Neural cell (in vitro differentiated cells): ENCODE data around the gene MYLK.

Experiments used
- EP300 ChIP-seq: fragments of 450-650 bp; conservative IDR thresholded peaks from 2 replicates; pipeline ENCODE4 v1.6.1; 2014; ENCODE audit warnings: antibody characterized with exemption, mild to moderate bottlenecking, moderate library complexity; ENCODE audit not compliant: poor library complexity, severe bottlenecking
- POLR2AphosphoS5 ChIP-seq: IDR thresholded peaks from 2 replicates; pipeline ENCODE4 v1.6.1; 2012
- RAD21 ChIP-seq: fragments of 450-650 bp; conservative IDR thresholded peaks from 2 replicates; pipeline ENCODE4 v1.6.1; 2014; ENCODE audit warnings: antibody characterized with exemption, mild to moderate bottlenecking, moderate library complexity
- TF ChIP-seq, protein P1 (sequence below): fragments of 450-650 bp; IDR thresholded peaks from 2 replicates; pipeline ENCODE4 v1.5.1; 2014; ENCODE audit warnings: antibody characterized with exemption, mild to moderate bottlenecking, moderate library complexity; ENCODE audit not compliant: poor library complexity, severe bottlenecking
- TF ChIP-seq, protein P2 (sequence below): IDR thresholded peaks from 2 replicates; pipeline ENCODE4 v1.6.1; 2012; ENCODE audit warnings: borderline replicate concordance

DNA sequence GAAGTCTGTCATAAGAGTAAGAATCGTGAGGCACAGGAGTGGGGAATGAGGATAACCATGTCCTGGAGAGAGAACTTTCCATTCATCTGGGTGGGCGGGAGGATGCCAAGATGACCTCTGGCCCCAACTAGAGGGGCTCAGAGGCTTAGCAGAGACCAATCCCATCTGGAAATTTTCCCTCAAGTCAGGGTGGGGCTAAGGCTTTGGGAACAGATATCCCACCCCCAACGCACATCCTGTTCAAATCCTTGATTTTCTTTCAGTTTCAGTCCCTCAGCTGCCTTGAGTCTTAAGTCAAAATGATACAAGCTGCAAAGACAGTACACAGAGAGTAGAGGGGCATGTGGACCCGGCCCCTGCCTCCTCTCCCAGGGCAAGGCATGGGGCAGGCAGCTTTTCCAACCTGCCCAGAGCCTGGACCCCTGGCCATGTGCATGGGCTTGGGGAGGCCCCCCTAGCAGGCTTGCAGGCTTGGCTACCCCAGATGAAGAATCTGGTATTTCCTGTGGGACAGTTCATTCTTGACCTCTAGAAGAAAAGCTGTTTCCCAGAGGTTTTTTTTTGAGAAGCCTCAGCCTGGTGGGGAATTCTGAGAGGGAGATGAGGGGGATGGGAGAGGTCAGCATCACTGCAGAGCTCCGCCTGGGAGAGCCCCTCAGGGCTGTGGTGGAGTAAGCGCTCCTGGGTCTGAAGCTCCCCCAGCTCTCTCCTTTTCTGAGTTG lies 189.6 kb downstream of the MYLK start:
- TF ChIP-seq EP300 = no peak
- TF ChIP-seq, protein P1, sequence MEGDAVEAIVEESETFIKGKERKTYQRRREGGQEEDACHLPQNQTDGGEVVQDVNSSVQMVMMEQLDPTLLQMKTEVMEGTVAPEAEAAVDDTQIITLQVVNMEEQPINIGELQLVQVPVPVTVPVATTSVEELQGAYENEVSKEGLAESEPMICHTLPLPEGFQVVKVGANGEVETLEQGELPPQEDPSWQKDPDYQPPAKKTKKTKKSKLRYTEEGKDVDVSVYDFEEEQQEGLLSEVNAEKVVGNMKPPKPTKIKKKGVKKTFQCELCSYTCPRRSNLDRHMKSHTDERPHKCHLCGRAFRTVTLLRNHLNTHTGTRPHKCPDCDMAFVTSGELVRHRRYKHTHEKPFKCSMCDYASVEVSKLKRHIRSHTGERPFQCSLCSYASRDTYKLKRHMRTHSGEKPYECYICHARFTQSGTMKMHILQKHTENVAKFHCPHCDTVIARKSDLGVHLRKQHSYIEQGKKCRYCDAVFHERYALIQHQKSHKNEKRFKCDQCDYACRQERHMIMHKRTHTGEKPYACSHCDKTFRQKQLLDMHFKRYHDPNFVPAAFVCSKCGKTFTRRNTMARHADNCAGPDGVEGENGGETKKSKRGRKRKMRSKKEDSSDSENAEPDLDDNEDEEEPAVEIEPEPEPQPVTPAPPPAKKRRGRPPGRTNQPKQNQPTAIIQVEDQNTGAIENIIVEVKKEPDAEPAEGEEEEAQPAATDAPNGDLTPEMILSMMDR = no peak
- TF ChIP-seq, protein P2, sequence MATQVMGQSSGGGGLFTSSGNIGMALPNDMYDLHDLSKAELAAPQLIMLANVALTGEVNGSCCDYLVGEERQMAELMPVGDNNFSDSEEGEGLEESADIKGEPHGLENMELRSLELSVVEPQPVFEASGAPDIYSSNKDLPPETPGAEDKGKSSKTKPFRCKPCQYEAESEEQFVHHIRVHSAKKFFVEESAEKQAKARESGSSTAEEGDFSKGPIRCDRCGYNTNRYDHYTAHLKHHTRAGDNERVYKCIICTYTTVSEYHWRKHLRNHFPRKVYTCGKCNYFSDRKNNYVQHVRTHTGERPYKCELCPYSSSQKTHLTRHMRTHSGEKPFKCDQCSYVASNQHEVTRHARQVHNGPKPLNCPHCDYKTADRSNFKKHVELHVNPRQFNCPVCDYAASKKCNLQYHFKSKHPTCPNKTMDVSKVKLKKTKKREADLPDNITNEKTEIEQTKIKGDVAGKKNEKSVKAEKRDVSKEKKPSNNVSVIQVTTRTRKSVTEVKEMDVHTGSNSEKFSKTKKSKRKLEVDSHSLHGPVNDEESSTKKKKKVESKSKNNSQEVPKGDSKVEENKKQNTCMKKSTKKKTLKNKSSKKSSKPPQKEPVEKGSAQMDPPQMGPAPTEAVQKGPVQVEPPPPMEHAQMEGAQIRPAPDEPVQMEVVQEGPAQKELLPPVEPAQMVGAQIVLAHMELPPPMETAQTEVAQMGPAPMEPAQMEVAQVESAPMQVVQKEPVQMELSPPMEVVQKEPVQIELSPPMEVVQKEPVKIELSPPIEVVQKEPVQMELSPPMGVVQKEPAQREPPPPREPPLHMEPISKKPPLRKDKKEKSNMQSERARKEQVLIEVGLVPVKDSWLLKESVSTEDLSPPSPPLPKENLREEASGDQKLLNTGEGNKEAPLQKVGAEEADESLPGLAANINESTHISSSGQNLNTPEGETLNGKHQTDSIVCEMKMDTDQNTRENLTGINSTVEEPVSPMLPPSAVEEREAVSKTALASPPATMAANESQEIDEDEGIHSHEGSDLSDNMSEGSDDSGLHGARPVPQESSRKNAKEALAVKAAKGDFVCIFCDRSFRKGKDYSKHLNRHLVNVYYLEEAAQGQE = no peak
- no peak for TF ChIP-seq POLR2AphosphoS5
- no peak for TF ChIP-seq RAD21
